Trophoblast cell (in vitro differentiated cells and primary cell): Measurements from ENCODE around the gene SERAC1.

Experiments used
- DNase-seq, 2 donors: peaks; one replicate each; pipeline ENCODE4 v3.0.0-alpha.2; 2016
- H2AFZ ChIP-seq: 2 replicates; pipeline ENCODE4 v1.6.1; 2013; ENCODE audit warnings: low read length, moderate library complexity, mild to moderate bottlenecking; ENCODE audit not compliant: insufficient read depth, poor library complexity
- H2AK5ac ChIP-seq: 2 replicates; pipeline ENCODE4 v1.6.1; 2013; ENCODE audit warnings: mild to moderate bottlenecking, low read length
- H2BK120ac ChIP-seq: 2 replicates; pipeline ENCODE4 v1.6.1; 2013; ENCODE audit warnings: low read length, mild to moderate bottlenecking, moderate library complexity; ENCODE audit not compliant: insufficient read depth, poor library complexity
- H2BK12ac ChIP-seq: 2 replicates; pipeline ENCODE4 v1.6.1; 2013; ENCODE audit warnings: mild to moderate bottlenecking, low read length, moderate library complexity
- H2BK5ac ChIP-seq: 2 replicates; pipeline ENCODE4 v1.6.1; 2013; ENCODE audit warnings: low read length, low read depth, moderate library complexity, mild to moderate bottlenecking; ENCODE audit not compliant: poor library complexity
- H3K14ac ChIP-seq: 2 replicates; pipeline ENCODE4 v1.6.1; 2013; ENCODE audit warnings: mild to moderate bottlenecking, low read length
- H3K18ac ChIP-seq: 2 replicates; pipeline ENCODE4 v1.6.1; 2013; ENCODE audit warnings: mild to moderate bottlenecking, low read length
- H3K23ac ChIP-seq: 2 replicates; pipeline ENCODE4 v1.6.1; 2013; ENCODE audit warnings: low read length
- H3K27ac ChIP-seq: 2 replicates; pipeline ENCODE4 v1.5.1; 2013; ENCODE audit warnings: low read depth, mild to moderate bottlenecking, inconsistent platforms, low read length, moderate library complexity
- H3K27me3 ChIP-seq: 2 replicates; pipeline ENCODE4 v1.6.1; 2013; ENCODE audit warnings: inconsistent platforms, mild to moderate bottlenecking, low read length, moderate library complexity; ENCODE audit not compliant: insufficient read depth
- H3K36me3 ChIP-seq, 2 experiments: 1 replicate in 1 of 2; 2 replicates in 1 of 2; pipeline ENCODE4 v1.6.1; 2013; ENCODE audit warnings: low read length in 2 of 2, mild to moderate bottlenecking in 2 of 2, moderate library complexity in 1 of 2; ENCODE audit not compliant: insufficient read depth in 2 of 2, control insufficient read depth in 1 of 2
- H3K4ac ChIP-seq: 2 replicates; pipeline ENCODE4 v1.6.1; 2013; ENCODE audit warnings: low read depth, mild to moderate bottlenecking, low read length, moderate library complexity
- H3K4me1 ChIP-seq, 2 experiments: 1 replicate in 1 of 2; 2 replicates in 1 of 2; pipeline ENCODE4 v1.6.1; 2013; ENCODE audit warnings: low read length in 2 of 2, mild to moderate bottlenecking in 2 of 2, moderate library complexity in 1 of 2; ENCODE audit not compliant: insufficient read depth in 2 of 2, control insufficient read depth in 1 of 2
- H3K4me2 ChIP-seq: 2 replicates; pipeline ENCODE4 v1.6.1; 2013; ENCODE audit warnings: inconsistent platforms, mild to moderate bottlenecking, low read length, moderate library complexity
- H3K4me3 ChIP-seq: 2 replicates; pipeline ENCODE4 v1.5.1; 2013; ENCODE audit warnings: mild to moderate bottlenecking, low read depth, low read length, inconsistent platforms
- H3K79me1 ChIP-seq: one replicate; pipeline ENCODE4 v1.6.1; 2013; ENCODE audit warnings: low read length
- H3K79me2 ChIP-seq: 2 replicates; pipeline ENCODE4 v1.6.1; 2013; ENCODE audit warnings: low read length, mild to moderate bottlenecking; ENCODE audit not compliant: control insufficient read depth, insufficient read depth, poor library complexity
- H3K9ac ChIP-seq: 2 replicates; pipeline ENCODE4 v1.6.1; 2013; ENCODE audit warnings: mild to moderate bottlenecking, low read length
- H3K9me3 ChIP-seq: 2 replicates; pipeline ENCODE4 v1.6.1; 2013; ENCODE audit warnings: low read depth, mild to moderate bottlenecking, control low read depth, inconsistent platforms, low read length; ENCODE audit not compliant: insufficient read depth
- H4K12ac ChIP-seq: 2 replicates; pipeline ENCODE4 v1.6.1; 2013; ENCODE audit warnings: low read depth, mild to moderate bottlenecking, low read length, moderate library complexity
- H4K8ac ChIP-seq: 2 replicates; pipeline ENCODE4 v1.6.1; 2013; ENCODE audit warnings: low read depth, mild to moderate bottlenecking, low read length, moderate library complexity
- H4K91ac ChIP-seq: one replicate; pipeline ENCODE4 v1.6.1; 2013; ENCODE audit warnings: low read depth, mild to moderate bottlenecking, low read length, moderate library complexity
- WGBS: extraction: QIAGEN DNeasy Blood & Tissue Kit; methylation state at CpG from one replicate; pipeline ENCODE4 v1.1.7; 2013; ENCODE audit warnings: missing lambda C conversion rate; ENCODE audit not compliant: insufficient read length, insufficient coverage; ENCODE audit errors: extremely low coverage; 5-methylcytosine and 5-hydroxymethylcytosine counted together

Gene SERAC1

DNA sequence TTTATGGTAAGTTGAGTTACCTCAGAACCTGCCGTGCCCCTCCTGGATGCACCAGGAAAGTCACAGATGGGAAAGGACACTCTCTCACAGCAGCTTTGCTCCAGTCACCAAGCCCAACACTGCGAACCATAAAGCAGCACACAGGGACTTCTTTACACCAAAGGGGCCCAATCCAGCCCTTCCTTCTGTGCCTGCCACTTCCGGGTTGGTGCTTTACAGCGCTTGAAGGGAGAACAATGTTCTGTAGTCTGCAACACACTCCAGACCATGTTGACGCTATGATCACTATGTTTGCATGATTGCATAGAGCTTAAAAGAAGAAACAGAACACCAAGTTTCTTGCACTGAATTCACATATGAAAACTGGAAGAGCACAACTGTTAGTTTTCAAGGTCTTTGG is 57.1 kb downstream of the SERAC1 start:
- Histone ChIP-seq H2BK12ac (no peak overlapping the region), H3K36me3 (peaks cover 2 to 3% of the 10 kb centered on the region in 2 experiments), H3K79me2 (no peaks in the 10 kb centered on the region), H3K9me3 (peaks cover 1% of the 10 kb centered on the region), H4K12ac (no peak overlapping the region), H2BK5ac (no peak overlapping the region), H3K4me1 (peaks cover 0 to 2% of the 10 kb centered on the region in 2 experiments), H4K8ac (no peak overlapping the region), H2AK5ac (no peak overlapping the region), H3K14ac (no peak overlapping the region), H3K27ac (no peak overlapping the region), H3K18ac (no peak overlapping the region), H3K9ac (no peak overlapping the region), H3K4me2 (no peak overlapping the region), H3K79me1 (no peaks in the 10 kb centered on the region), H4K91ac (no peak overlapping the region), H3K4me3 (no peak overlapping the region), H3K4ac (no peak overlapping the region), H3K27me3 (no peaks in the 10 kb centered on the region), H3K23ac (no peak overlapping the region), H2AFZ (no peak overlapping the region), H2BK120ac (no peak overlapping the region)
- DNase-seq: no peak
- no CpG with 5 or more reads among the region's 5 CpGs for WGBS

- Histone ChIP-seq H3K4me3 (no peak overlapping the region), H4K12ac (no peak overlapping the region), H2BK120ac (no peak overlapping the region), H3K23ac (no peak overlapping the region), H3K79me2 (no peaks in the 10 kb centered on the region), H2BK12ac (no peak overlapping the region), H3K9ac (no peak overlapping the region), H2BK5ac (no peak overlapping the region), H3K36me3 (peaks cover 2 to 3% of the 10 kb centered on the region in 2 experiments), H3K14ac (no peak overlapping the region), H4K8ac (no peak overlapping the region), H4K91ac (no peak overlapping the region), H3K79me1 (no peaks in the 10 kb centered on the region), H3K4ac (no peak overlapping the region), H3K9me3 (peaks cover 1% of the 10 kb centered on the region), H3K18ac (no peak overlapping the region), H3K4me1 (peaks cover 0 to 2% of the 10 kb centered on the region in 2 experiments), H3K27me3 (no peaks in the 10 kb centered on the region), H2AK5ac (no peak overlapping the region), H3K4me2 (no peak overlapping the region), H3K27ac (no peak overlapping the region), H2AFZ (no peak overlapping the region)
- WGBS: no CpG with 5 or more reads among the region's 2 CpGs
- no peak for DNase-seq
Observed at GRCh38 chr6:158109748-158110147, 58.3 kb downstream of the SERAC1 start.

GRCh38 chr6:158104696-158105095 is 63.4 kb downstream of the SERAC1 start:
- no peak overlapping the region for H3K23ac ChIP-seq
- H3K9me3 ChIP-seq: no peaks in the 10 kb centered on the region
- no peaks in the 10 kb centered on the region for H3K79me2 ChIP-seq
- H4K12ac ChIP-seq: no peak overlapping the region
- H3K27me3 ChIP-seq: no peaks in the 10 kb centered on the region
- no peak overlapping the region for H3K4ac ChIP-seq
- no peaks in the 10 kb centered on the region for H3K4me1 ChIP-seq
- no peaks in the 10 kb centered on the region for H3K79me1 ChIP-seq
- no peak overlapping the region for H2BK5ac ChIP-seq
- no peak overlapping the region for H2BK12ac ChIP-seq
- no peak overlapping the region for H3K4me2 ChIP-seq
- no peak overlapping the region for H3K27ac ChIP-seq
- no peak overlapping the region for H4K8ac ChIP-seq
- H2AK5ac ChIP-seq: no peak overlapping the region
- no peak overlapping the region for H2AFZ ChIP-seq
- H3K18ac ChIP-seq: no peak overlapping the region
- no peak overlapping the region for H4K91ac ChIP-seq
- no peak overlapping the region for H3K4me3 ChIP-seq
- H3K9ac ChIP-seq: no peak overlapping the region
- H2BK120ac ChIP-seq: no peak overlapping the region
- DNase-seq: no peak
- no peaks in the 10 kb centered on the region for H3K36me3 ChIP-seq
- WGBS: no CpG with 5 or more reads among the region's 2 CpGs
- H3K14ac ChIP-seq: no peak overlapping the region

DNA sequence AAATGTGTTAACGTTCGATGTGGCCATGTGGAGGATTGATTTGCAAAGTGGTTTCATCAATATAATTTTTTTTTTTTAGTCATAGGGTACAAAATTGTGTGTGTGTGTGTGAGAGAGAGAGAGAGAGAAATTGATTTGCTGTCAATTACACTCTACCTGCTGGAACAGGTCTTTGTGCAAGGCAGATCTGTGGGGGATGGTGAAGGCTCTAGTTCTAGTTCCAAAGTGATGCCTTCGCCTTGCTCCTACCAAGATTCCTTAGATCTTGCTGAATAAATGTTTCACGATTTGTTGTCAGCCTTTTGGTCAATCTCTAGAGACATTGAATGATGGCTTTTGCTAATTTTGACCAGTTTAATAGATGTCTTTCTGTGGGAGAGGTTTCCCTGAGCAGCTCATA is 64.8 kb downstream of the SERAC1 start:
- no peak overlapping the region for H4K91ac ChIP-seq
- H3K27me3 ChIP-seq: no peaks in the 10 kb centered on the region
- no peak overlapping the region for H3K18ac ChIP-seq
- H3K9ac ChIP-seq: no peak overlapping the region
- no peak overlapping the region for H4K12ac ChIP-seq
- no peak overlapping the region for H3K4me2 ChIP-seq
- no peaks in the 10 kb centered on the region for H3K36me3 ChIP-seq
- no peak overlapping the region for H2BK12ac ChIP-seq
- H3K79me2 ChIP-seq: no peaks in the 10 kb centered on the region
- H2BK120ac ChIP-seq: no peak overlapping the region
- no peaks in the 10 kb centered on the region for H3K9me3 ChIP-seq
- no peak overlapping the region for H3K27ac ChIP-seq
- H3K4me3 ChIP-seq: no peak overlapping the region
- no CpG with 5 or more reads among the region's 4 CpGs for whole genome bisulfite sequencing
- H2BK5ac ChIP-seq: no peak overlapping the region
- H2AK5ac ChIP-seq: no peak overlapping the region
- H4K8ac ChIP-seq: no peak overlapping the region
- no peak for DNase-seq
- no peak overlapping the region for H3K4ac ChIP-seq
- H3K23ac ChIP-seq: no peak overlapping the region
- H3K79me1 ChIP-seq: no peaks in the 10 kb centered on the region
- H3K14ac ChIP-seq: no peak overlapping the region
- no peak overlapping the region for H2AFZ ChIP-seq
- no peaks in the 10 kb centered on the region for H3K4me1 ChIP-seq
